ENCODE measurements around the gene RAX2. TPM values are rescaled to one million over a fixed set of nuclear protein-coding genes. Genes with fewer than 3 reads are reported as not detected.
A peak's percentile ranks its signal among the peaks of the same experiment; 100 is the strongest.

Gene RAX2
- total and polyA plus RNA-seq, 2 of the 13 experiments (the other 11 are each of a cell fraction or from before 2014, with no cell fraction given), result not detected

- TF ChIP-seq ZNF350 (CRISPR knock-in tag; IDR thresholded peaks at IDR 0.05; ENCODE audit: borderline replicate concordance, low read depth) (peak; percentile 82; the same call in 1 of the 2 replicates), ZNF121 (CRISPR knock-in tag; IDR thresholded peaks at IDR 0.05) (0 out of 2 replicates have a peak, but pooled peaks have one; percentile 14), PITX1 (CRISPR knock-in tag; IDR thresholded peaks at IDR 0.05) (peak; percentile 56; the same call in 1 of the 2 replicates), ZNF530 (CRISPR knock-in tag; IDR thresholded peaks at IDR 0.05; ENCODE audit: low read depth) (no peak), REPIN1 (CRISPR knock-in tag; IDR thresholded peaks at IDR 0.05; ENCODE audit: borderline replicate concordance, low read depth) (peak; percentile 70; the same call in 1 of the 2 replicates), CEBPZ (IDR thresholded peaks at IDR 0.05; ENCODE audit: low read length) (no peak), ATF5 (CRISPR knock-in tag; IDR thresholded peaks at IDR 0.05; ENCODE audit: low read depth) (no peak), ZNF629 (CRISPR knock-in tag; conservative IDR thresholded peaks at IDR 0.05) (peak; percentile 100), KDM4B (CRISPR knock-in tag; IDR thresholded peaks at IDR 0.05) (0 out of 2 replicates have a peak, but pooled peaks have one; percentile 51), KIAA2018 (CRISPR knock-in tag; IDR thresholded peaks at IDR 0.05; ENCODE audit: borderline replicate concordance) (no peak), FOXC1 (CRISPR knock-in tag; IDR thresholded peaks at IDR 0.05; ENCODE audit: borderline replicate concordance) (peak; percentile 78), PAX8 (CRISPR knock-in tag; IDR thresholded peaks at IDR 0.05; ENCODE audit: borderline replicate concordance) (no peak), THAP11 (CRISPR knock-in tag; IDR thresholded peaks at IDR 0.05) (peak; percentile 78), RXRA (CRISPR knock-in tag; IDR thresholded peaks at IDR 0.05) (peak; percentile 64), CREB1 (IDR thresholded peaks at IDR 0.05) (0 out of 2 replicates have a peak, but pooled peaks have one; percentile 7), CREB1 (CRISPR knock-in tag; IDR thresholded peaks at IDR 0.05) (no peak)
These were observed 50.7 kb downstream of the RAX2 start (continued) for GRCh38 chr19:3721131-3721886.
